Effector memory CD8-positive, alpha-beta T cell (primary cell): ENCODE measurements around the gene FOXK2.
"Not testable (repeated sequence)": the region's sequence is repeated elsewhere in the genome, so short reads cannot be mapped to it uniquely, and the experiment has no call there.

ENCODE experiments used
- ATAC-seq: fragments of 150-1000 bp; cut with Tn5 transposase; replicated peaks from 2 replicates; pipeline ENCODE4 v1.10.0; 2021; ENCODE audit warnings: mild to moderate bottlenecking, moderate library complexity
- DNase-seq, 3 experiments: peaks; one replicate each; pipeline ENCODE4 v3.0.0; 2021
- H3K27ac Mint-ChIP-seq, 2 donors: one replicate each; pipeline ENCODE4 v1.8.0; 2022; ENCODE audit warnings: mild to moderate bottlenecking in 2 of 2, mixed read lengths in 2 of 2, moderate library complexity in 2 of 2
- H3K27me3 Mint-ChIP-seq, 2 donors: one replicate each; pipeline ENCODE4 v1.8.0; 2022; ENCODE audit warnings: mixed read lengths in 2 of 2
- H3K36me3 Mint-ChIP-seq: one replicate; pipeline ENCODE4 v1.8.0; 2022; ENCODE audit warnings: mild to moderate bottlenecking, moderate library complexity, mixed read lengths; ENCODE audit not compliant: insufficient read depth
- H3K4me1 Mint-ChIP-seq, 2 donors: one replicate each; pipeline ENCODE4 v1.8.0; 2022; ENCODE audit warnings: low read depth in 2 of 2, mixed read lengths in 2 of 2
- H3K4me3 Mint-ChIP-seq, 2 donors: one replicate each; pipeline ENCODE4 v1.8.0; 2022; ENCODE audit warnings: mild to moderate bottlenecking in 2 of 2, mixed read lengths in 2 of 2, moderate library complexity in 2 of 2
- H3K9me3 Mint-ChIP-seq, 2 donors: one replicate each; pipeline ENCODE4 v1.8.0; 2022; ENCODE audit warnings: mixed read lengths in 2 of 2

FOXK2 gene

DNA sequence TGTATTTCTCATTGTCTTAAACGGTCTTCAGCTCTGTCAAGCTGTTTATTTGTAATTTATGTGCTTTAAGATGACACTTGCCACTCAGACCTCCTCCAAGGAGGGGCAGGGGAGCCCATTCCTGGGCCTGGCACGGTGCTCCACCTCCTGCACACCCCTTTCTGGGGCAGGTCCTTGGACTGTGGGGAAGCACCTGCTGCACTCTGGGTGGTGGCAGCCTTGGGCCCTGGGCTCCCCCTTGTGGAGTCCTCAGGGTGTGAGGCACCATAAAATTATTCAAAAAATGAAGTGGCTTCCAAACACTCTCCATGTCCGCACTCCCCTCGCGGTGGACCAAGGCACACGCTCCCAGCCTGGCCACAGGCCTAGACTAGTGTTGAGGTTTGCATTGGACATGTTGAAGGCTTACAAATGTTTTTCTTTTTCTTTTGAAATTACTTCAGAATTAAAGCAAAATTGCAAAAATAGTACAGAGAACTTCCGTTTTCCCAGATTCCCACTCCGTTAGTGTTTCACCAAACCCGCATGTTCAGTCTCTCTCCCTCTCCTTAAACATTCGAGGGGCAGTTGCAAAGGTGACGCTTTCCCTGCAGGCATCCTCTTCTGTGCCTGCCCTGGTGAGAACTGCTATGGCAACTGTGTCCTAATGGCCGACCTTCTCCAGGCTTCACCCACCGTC, 32.4 kb downstream of the FOXK2 start:
- DNase-seq (peak; percentile 61 to 65 (median 64)), ATAC-seq (peak; percentile 92)
- Mint-ChIP-seq H3K36me3 (peaks cover 3% of the 10 kb centered on the region), H3K4me1 (peaks cover 25 to 34% of the 10 kb centered on the region in 2 donors), H3K27me3 (no peaks in the 10 kb centered on the region), H3K4me3 (no peak overlapping the region), H3K27ac (peak overlapping the region; percentile 21 to 74), H3K9me3 (no peaks in the 10 kb centered on the region)

DNA sequence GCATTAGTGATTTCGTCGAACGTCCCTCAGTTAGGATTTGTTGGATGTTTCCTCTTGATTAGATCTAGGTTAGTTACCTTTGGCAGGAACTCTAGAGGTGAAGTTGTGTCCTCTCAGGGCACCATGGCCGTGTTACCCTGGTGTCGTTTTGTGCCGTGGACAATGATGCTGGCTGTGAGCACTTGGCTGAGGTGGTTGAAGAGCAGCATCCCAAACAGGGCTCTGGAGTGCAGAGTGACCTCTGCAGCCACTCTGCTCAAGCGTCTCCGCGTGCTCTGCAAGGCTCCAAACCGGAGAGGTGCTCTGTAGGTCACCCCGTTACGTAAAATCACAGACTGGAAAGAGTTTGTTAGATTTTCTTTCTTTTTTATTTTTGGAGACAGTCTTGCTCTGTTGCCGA, 33.0 kb downstream of the FOXK2 start:
- peaks cover 23 to 34% of the 10 kb centered on the region in 2 donors for H3K4me1 Mint-ChIP-seq
- no peak for ATAC-seq

GRCh38 chr17:82553210-82553930, 33.8 kb downstream of the FOXK2 start:
- ATAC-seq (no peak), DNase-seq (no peak)
- Mint-ChIP-seq H3K9me3 (no peaks in the 10 kb centered on the region), H3K27ac (no peak overlapping the region), H3K4me1 (peaks cover 23 to 30% of the 10 kb centered on the region in 2 donors), H3K36me3 (peaks cover 3% of the 10 kb centered on the region), H3K4me3 (no peak overlapping the region), H3K27me3 (no peaks in the 10 kb centered on the region)

More for the DNA sequence above, 33.0 kb downstream of the FOXK2 start:
- peaks cover 3% of the 10 kb centered on the region for H3K36me3 Mint-ChIP-seq
- H3K9me3 Mint-ChIP-seq = no peaks in the 10 kb centered on the region
- peak overlapping the region; percentile 21 to 74 for H3K27ac Mint-ChIP-seq
- H3K4me3 Mint-ChIP-seq = no peak overlapping the region
- H3K27me3 Mint-ChIP-seq = no peaks in the 10 kb centered on the region
- DNase-seq = no peak

DNA sequence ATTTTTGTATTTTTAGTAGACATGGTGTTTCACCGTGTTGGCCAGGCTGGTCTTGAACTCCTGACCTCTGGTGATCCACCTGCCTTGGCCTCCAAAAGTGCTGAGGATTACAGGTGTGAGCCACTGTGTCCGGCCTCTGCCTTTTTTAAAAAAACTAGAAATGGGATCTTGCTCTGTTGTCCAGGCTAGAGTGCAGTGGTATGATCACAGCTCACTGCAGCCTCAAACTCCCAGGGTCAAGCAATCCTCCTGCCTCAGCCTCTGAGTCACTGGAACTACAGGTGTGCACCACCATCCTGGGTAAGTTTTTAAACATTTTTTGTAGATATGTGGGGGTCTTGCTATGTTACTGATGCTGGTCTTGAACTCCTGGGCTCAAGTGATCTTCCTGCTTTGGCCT, 38.0 kb downstream of the FOXK2 start:
- peaks cover 25 to 27% of the 10 kb centered on the region in 2 donors for H3K4me1 Mint-ChIP-seq
- H3K27ac Mint-ChIP-seq, H3K9me3 Mint-ChIP-seq, H3K27me3 Mint-ChIP-seq, DNase-seq, H3K36me3 Mint-ChIP-seq, H3K4me3 Mint-ChIP-seq, ATAC-seq: not testable (repeated sequence)

GRCh38 chr17:82559566-82560251, 40.2 kb downstream of the FOXK2 start:
- DNase-seq = no peak

DNA sequence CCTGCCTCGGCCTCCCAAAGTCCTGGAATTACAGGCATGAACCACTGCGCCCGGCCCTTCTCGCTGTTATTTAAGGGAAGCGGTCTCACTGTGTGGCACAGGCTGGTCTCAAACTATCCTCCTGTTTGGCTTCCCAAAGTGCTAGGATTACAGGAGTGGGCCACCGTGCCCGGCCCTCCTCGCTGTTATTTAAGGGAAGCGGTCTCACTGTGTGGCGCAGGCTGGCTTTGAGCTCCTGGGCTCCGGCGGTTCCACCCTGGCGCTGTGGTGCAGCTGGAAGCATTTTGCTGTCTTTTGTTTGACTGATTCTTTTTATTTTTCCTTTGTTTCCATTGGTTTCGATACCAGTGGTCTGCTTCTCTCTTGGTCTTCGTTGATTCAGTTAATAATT, 40.7 kb downstream of the FOXK2 start:
- DNase-seq = no peak
- peaks cover 23 to 24% of the 10 kb centered on the region in 2 donors for H3K4me1 Mint-ChIP-seq
- no peaks in the 10 kb centered on the region for H3K27me3 Mint-ChIP-seq
- H3K27ac Mint-ChIP-seq = peak overlapping the region; percentile 76 to 90
- ATAC-seq = no peak
- H3K4me3 Mint-ChIP-seq = no peak overlapping the region
- peaks cover 16% of the 10 kb centered on the region for H3K36me3 Mint-ChIP-seq
- no peaks in the 10 kb centered on the region for H3K9me3 Mint-ChIP-seq

More at GRCh38 chr17:82559566-82560251, 40.2 kb downstream of the FOXK2 start:
- Mint-ChIP-seq H3K9me3 (no peaks in the 10 kb centered on the region), H3K36me3 (peaks cover 11% of the 10 kb centered on the region), H3K4me1 (peaks cover 23 to 24% of the 10 kb centered on the region in 2 donors), H3K27me3 (no peaks in the 10 kb centered on the region), H3K4me3 (no peak overlapping the region), H3K27ac (peak overlapping the region in 1 of 2 donors; percentile 68)
- no peak for ATAC-seq

- DNase-seq (no peak), ATAC-seq (no peak)
- Mint-ChIP-seq H3K4me3 (no peak overlapping the region), H3K4me1 (peaks cover 23 to 24% of the 10 kb centered on the region in 2 donors), H3K27me3 (no peaks in the 10 kb centered on the region), H3K9me3 (no peaks in the 10 kb centered on the region), H3K27ac (peak overlapping the region; percentile 76 to 90), H3K36me3 (peaks cover 19% of the 10 kb centered on the region)
Observed at GRCh38 chr17:82560802-82561428, 41.4 kb downstream of the FOXK2 start.

DNA sequence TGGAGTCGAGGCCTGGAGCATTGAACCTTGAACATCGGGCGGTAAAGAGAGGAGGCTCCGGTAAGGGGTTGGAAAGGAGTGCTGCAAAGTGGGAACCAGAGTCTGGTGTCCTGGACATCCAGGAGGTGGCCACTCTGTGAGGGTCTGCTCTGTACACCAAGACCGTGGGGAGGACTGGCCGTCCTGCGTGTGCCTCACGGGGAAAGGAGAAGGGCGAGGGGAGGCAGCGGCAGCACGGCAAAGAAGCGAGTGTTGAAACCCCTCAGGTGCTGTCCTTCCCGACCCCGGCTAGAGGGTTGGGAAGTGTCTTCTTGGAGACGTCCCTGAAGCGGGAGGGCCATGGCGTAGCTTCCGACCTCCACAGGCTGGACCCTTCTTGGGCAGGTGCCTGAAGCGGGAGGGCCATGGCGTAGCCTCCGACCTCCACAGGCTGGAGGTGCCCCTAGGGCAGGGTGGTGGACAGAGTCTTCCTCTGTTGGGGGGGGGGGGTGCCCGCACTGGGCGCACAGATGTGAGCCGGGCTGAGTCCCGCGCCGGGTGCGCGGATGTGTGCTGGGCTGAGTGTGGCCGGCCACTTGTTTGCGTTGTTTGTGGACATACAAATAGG, 42.0 kb downstream of the FOXK2 start:
- no peak for DNase-seq
- ATAC-seq = no peak
- no peaks in the 10 kb centered on the region for H3K9me3 Mint-ChIP-seq
- no peak overlapping the region for H3K4me3 Mint-ChIP-seq
- peaks cover 23 to 24% of the 10 kb centered on the region in 2 donors for H3K4me1 Mint-ChIP-seq
- peak overlapping the region; percentile 76 to 90 for H3K27ac Mint-ChIP-seq
- H3K27me3 Mint-ChIP-seq = no peaks in the 10 kb centered on the region
- peaks cover 19% of the 10 kb centered on the region for H3K36me3 Mint-ChIP-seq

DNA sequence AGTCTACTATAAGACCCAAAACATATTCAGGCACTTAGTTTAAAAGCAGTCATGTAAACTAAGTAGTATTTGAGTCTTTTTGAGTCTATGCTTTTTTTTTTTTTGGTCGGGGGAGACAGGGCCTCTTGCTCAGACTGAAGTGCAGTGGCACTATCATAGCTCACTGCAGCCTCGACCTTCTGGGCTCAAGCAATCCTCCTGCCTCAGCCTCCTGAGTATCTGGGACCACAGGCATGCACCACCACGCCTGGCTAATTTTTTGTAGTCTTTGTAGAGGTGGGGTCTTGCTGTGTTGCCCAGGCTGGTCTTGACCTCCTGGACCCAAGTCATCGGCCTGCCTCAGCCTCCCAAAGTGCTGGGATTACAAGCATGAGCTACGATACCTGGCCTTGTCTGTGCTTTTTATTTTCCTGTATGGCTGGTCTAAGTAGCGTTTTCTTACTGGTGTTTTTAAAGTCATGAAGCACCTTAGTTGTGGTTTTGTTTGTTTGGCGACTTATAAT, 43.2 kb downstream of the FOXK2 start:
- Mint-ChIP-seq H3K36me3 (peaks cover 19% of the 10 kb centered on the region), H3K4me1 (peaks cover 21 to 23% of the 10 kb centered on the region in 2 donors), H3K27ac (peak overlapping the region in 1 of 2 donors; percentile 15)
- not testable (repeated sequence) for DNase-seq, H3K4me3 Mint-ChIP-seq, H3K9me3 Mint-ChIP-seq, H3K27me3 Mint-ChIP-seq, ATAC-seq

- H3K27ac Mint-ChIP-seq = peak overlapping the region in 1 of 2 donors; percentile 15
- peaks cover 15 to 20% of the 10 kb centered on the region in 2 donors for H3K4me1 Mint-ChIP-seq
- no peaks in the 10 kb centered on the region for H3K9me3 Mint-ChIP-seq
- DNase-seq (no peak), ATAC-seq (no peak)
- H3K36me3 Mint-ChIP-seq = peaks cover 22% of the 10 kb centered on the region
- no peaks in the 10 kb centered on the region for H3K27me3 Mint-ChIP-seq
- H3K4me3 Mint-ChIP-seq = no peak overlapping the region
Observed at GRCh38 chr17:82563318-82563717, 43.8 kb downstream of the FOXK2 start.

GRCh38 chr17:82563745-82564144, 44.2 kb downstream of the FOXK2 start:
- peaks cover 22% of the 10 kb centered on the region for H3K36me3 Mint-ChIP-seq
- H3K9me3 Mint-ChIP-seq, ATAC-seq, H3K4me3 Mint-ChIP-seq, DNase-seq, H3K27me3 Mint-ChIP-seq: not testable (repeated sequence)
- peaks cover 15 to 20% of the 10 kb centered on the region in 2 donors for H3K4me1 Mint-ChIP-seq
- H3K27ac Mint-ChIP-seq = peak overlapping the region in 1 of 2 donors; percentile 15

GRCh38 chr17:82564241-82564640, 44.7 kb downstream of the FOXK2 start:
- H3K27me3 Mint-ChIP-seq = no peaks in the 10 kb centered on the region
- DNase-seq = no peak
- H3K4me3 Mint-ChIP-seq = no peak overlapping the region
- no peaks in the 10 kb centered on the region for H3K9me3 Mint-ChIP-seq
- peak overlapping the region in 1 of 2 donors; percentile 15 for H3K27ac Mint-ChIP-seq
- ATAC-seq = no peak
- peaks cover 15 to 16% of the 10 kb centered on the region in 2 donors for H3K4me1 Mint-ChIP-seq
- H3K36me3 Mint-ChIP-seq = peaks cover 20% of the 10 kb centered on the region

DNA sequence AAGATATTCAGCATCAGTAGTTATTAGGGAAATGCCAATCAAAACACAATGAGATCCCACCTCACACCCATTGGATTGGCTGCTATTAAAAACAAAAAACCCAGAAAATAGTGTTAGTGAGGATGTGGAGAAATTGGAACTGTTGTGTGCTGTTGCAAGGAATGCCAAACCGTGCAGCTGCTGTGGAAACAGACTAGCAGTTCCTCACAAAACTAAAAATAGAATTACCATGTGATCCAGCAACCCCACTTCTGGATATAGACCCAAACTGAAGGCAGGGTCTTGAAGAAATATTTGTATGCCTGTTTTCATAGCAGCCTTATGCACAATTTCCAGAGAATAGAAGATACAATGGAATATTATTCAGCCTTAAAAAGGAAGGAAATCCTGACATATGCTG, 46.0 kb downstream of the FOXK2 start:
- peaks cover 24% of the 10 kb centered on the region for H3K36me3 Mint-ChIP-seq
- H3K27ac Mint-ChIP-seq = no peak overlapping the region
- no peaks in the 10 kb centered on the region for H3K27me3 Mint-ChIP-seq
- H3K4me1 Mint-ChIP-seq = peaks cover 14 to 15% of the 10 kb centered on the region in 2 donors
- DNase-seq (no peak), ATAC-seq (no peak)
- no peaks in the 10 kb centered on the region for H3K9me3 Mint-ChIP-seq
- H3K4me3 Mint-ChIP-seq = no peak overlapping the region
